Measurements from ENCODE around the gene CTNNBIP1.

Gene CTNNBIP1

DNA sequence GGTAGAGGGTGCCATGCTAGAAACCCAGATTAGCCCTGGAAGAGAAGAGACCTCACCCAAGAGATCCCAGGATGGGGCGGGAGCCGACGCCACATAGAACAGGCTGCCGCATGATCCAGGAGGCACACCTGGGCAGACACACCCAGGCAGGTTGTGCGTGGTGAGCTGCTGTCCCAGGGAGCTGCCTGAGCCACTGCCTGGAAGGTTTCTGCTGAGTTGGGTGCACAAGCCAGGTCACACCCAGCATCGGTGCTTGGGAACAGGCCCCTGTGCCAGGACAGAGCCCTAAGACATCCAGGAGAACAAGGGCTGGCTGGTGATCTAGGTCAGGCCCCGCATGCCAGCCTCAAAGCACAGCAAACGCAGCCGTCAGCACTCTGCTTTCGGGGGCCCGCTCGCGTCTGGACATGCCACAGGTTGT lies 40.2 kb downstream of the CTNNBIP1 start:
- no peaks in the 10 kb centered on the region; the same call in 1 of the 2 replicates for H3K4me1 ChIP-seq (ENCODE audit: control insufficient read depth, insufficient read depth, low read length)
- no peaks in the 10 kb centered on the region; the same call in 1 of the 2 replicates for H3K36me3 ChIP-seq (ENCODE audit: control insufficient read depth, insufficient read depth, low read length)
- no CpG with 5 or more reads among the region's 13 CpGs for WGBS (ENCODE audit: insufficient coverage, insufficient read length)

DNA sequence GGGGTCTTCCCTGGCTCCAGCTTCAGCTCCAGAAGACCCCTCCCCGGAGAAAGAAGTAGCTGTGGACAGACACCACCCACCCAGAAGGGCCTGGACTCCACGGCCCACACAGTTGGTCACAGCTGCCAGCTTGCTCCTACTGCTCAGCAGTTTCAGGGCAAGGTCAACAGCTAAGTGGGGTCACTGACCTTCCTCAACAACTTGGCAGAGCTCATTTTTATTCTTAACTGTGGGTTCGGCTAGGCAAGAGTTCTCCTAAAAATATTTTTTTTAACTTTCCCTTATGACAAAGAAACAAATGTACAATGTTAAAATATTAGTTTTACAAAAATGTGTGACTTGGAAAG lies 41.9 kb downstream of the CTNNBIP1 start:
- Histone ChIP-seq H3K27me3 (ENCODE audit: control insufficient read depth, insufficient read depth, low read length) (no peaks in the 10 kb centered on the region), H3K27ac (ENCODE audit: low read length) (no peak overlapping the region), H3K36me3 (ENCODE audit: control insufficient read depth, insufficient read depth, low read length) (no peaks in the 10 kb centered on the region; the same call in 1 of the 2 replicates), H3K4me3 (ENCODE audit: low read length) (no peak overlapping the region), H3K4me1 (ENCODE audit: control insufficient read depth, insufficient read depth, low read length) (no peaks in the 10 kb centered on the region; the same call in 1 of the 2 replicates), H3K9me3 (ENCODE audit: control insufficient read depth, insufficient read depth, low read length) (no peaks in the 10 kb centered on the region)
- no CpG with 5 or more reads among the region's 3 CpGs for WGBS (ENCODE audit: insufficient coverage, insufficient read length)
- DNase-seq (ENCODE audit: low read depth, low spot score): no peak

More for the DNA sequence above, 40.2 kb downstream of the CTNNBIP1 start:
- H3K27ac ChIP-seq (ENCODE audit: low read length): no peak overlapping the region
- H3K9me3 ChIP-seq (ENCODE audit: control insufficient read depth, insufficient read depth, low read length): no peaks in the 10 kb centered on the region
- H3K27me3 ChIP-seq (ENCODE audit: control insufficient read depth, insufficient read depth, low read length): no peaks in the 10 kb centered on the region
- no peak for DNase-seq (ENCODE audit: low read depth, low spot score)
- no peak overlapping the region for H3K4me3 ChIP-seq (ENCODE audit: low read length)

DNA sequence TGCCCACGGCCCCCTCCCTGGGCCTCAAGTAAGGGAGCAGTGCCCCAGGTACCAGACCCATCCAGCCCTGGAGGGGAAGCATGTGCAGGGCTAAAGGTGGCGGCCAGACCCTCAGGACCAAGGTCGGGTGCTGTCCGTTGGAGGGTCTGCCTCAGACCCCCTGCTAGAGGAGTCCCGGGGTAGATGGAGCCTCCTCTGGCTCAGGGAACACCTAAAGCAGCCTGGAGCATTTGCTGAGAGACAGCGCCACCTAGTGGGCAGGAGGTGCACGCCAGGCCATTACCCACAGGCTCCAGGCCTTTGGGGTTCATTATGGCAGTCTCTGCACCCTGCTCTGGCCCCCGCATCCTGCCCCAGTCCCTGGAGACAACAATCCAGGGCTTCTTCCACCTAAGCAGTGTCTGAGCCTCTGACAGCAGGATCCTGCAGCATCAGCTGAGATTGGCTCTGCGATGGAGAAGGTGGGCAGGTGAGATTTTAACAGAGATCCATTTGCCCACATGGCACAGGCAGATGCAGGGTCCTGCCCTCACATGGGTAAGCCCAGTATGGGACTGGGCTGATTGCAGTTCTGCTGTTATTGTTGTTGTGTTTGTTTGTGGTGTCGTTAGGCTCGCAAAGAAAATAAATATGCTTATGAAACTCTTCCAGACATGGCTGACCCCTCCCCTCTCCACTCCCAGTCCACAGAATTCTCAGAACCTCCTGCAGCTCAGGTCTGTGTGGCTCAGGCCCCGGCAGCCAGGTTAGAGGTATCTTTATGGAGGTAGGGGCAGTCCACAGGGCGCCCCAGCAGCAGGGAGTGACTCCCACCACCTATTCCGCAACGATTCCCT lies 42.4 kb downstream of the CTNNBIP1 start:
- H3K36me3 ChIP-seq (ENCODE audit: control insufficient read depth, insufficient read depth, low read length): no peaks in the 10 kb centered on the region; the same call in 1 of the 2 replicates
- H3K27ac ChIP-seq (ENCODE audit: low read length): no peak overlapping the region
- WGBS (ENCODE audit: insufficient coverage, insufficient read length): no CpG with 5 or more reads among the region's 15 CpGs

GRCh38 chr1:9866836-9867235 lies 43.2 kb downstream of the CTNNBIP1 start:
- WGBS (ENCODE audit: insufficient coverage, insufficient read length): no CpG with 5 or more reads among the region's 6 CpGs

More for the DNA sequence above, 42.4 kb downstream of the CTNNBIP1 start:
- Histone ChIP-seq H3K4me1 (ENCODE audit: control insufficient read depth, insufficient read depth, low read length) (no peaks in the 10 kb centered on the region; the same call in 1 of the 2 replicates), H3K9me3 (ENCODE audit: control insufficient read depth, insufficient read depth, low read length) (no peaks in the 10 kb centered on the region), H3K4me3 (ENCODE audit: low read length) (no peak overlapping the region), H3K27me3 (ENCODE audit: control insufficient read depth, insufficient read depth, low read length) (no peaks in the 10 kb centered on the region)
- DNase-seq (ENCODE audit: low read depth, low spot score): peak; percentile 73

GRCh38 chr1:9865724-9866123 lies 44.3 kb downstream of the CTNNBIP1 start:
- WGBS (ENCODE audit: insufficient coverage, insufficient read length): no CpG with 5 or more reads among the region's 2 CpGs
- Histone ChIP-seq H3K27ac (ENCODE audit: low read length) (no peak overlapping the region), H3K9me3 (ENCODE audit: control insufficient read depth, insufficient read depth, low read length) (no peaks in the 10 kb centered on the region), H3K4me1 (ENCODE audit: control insufficient read depth, insufficient read depth, low read length) (no peaks in the 10 kb centered on the region; the same call in 1 of the 2 replicates), H3K36me3 (ENCODE audit: control insufficient read depth, insufficient read depth, low read length) (no peaks in the 10 kb centered on the region), H3K27me3 (ENCODE audit: control insufficient read depth, insufficient read depth, low read length) (no peaks in the 10 kb centered on the region), H3K4me3 (ENCODE audit: low read length) (no peak overlapping the region)
- DNase-seq (ENCODE audit: low read depth, low spot score): no peak

More at GRCh38 chr1:9866836-9867235, 43.2 kb downstream of the CTNNBIP1 start:
- Histone ChIP-seq H3K4me1 (ENCODE audit: control insufficient read depth, insufficient read depth, low read length) (no peaks in the 10 kb centered on the region; the same call in 1 of the 2 replicates), H3K9me3 (ENCODE audit: control insufficient read depth, insufficient read depth, low read length) (no peaks in the 10 kb centered on the region), H3K4me3 (ENCODE audit: low read length) (no peak overlapping the region), H3K27ac (ENCODE audit: low read length) (no peak overlapping the region), H3K27me3 (ENCODE audit: control insufficient read depth, insufficient read depth, low read length) (no peaks in the 10 kb centered on the region), H3K36me3 (ENCODE audit: control insufficient read depth, insufficient read depth, low read length) (no peaks in the 10 kb centered on the region; the same call in 1 of the 2 replicates)
- DNase-seq (ENCODE audit: low read depth, low spot score): no peak

- Histone ChIP-seq H3K4me3 (ENCODE audit: low read length) (no peak overlapping the region), H3K27me3 (ENCODE audit: control insufficient read depth, insufficient read depth, low read length) (no peaks in the 10 kb centered on the region), H3K4me1 (ENCODE audit: control insufficient read depth, insufficient read depth, low read length) (peaks cover 4% of the 10 kb centered on the region), H3K36me3 (ENCODE audit: control insufficient read depth, insufficient read depth, low read length) (no peaks in the 10 kb centered on the region), H3K9me3 (ENCODE audit: control insufficient read depth, insufficient read depth, low read length) (no peaks in the 10 kb centered on the region), H3K27ac (ENCODE audit: low read length) (no peak overlapping the region)
- WGBS (ENCODE audit: insufficient coverage, insufficient read length): no CpG with 5 or more reads among the region's 10 CpGs
- DNase-seq (ENCODE audit: low read depth, low spot score): no peak
These were observed 46.7 kb downstream of the CTNNBIP1 start for GRCh38 chr1:9863371-9863770.

DNA sequence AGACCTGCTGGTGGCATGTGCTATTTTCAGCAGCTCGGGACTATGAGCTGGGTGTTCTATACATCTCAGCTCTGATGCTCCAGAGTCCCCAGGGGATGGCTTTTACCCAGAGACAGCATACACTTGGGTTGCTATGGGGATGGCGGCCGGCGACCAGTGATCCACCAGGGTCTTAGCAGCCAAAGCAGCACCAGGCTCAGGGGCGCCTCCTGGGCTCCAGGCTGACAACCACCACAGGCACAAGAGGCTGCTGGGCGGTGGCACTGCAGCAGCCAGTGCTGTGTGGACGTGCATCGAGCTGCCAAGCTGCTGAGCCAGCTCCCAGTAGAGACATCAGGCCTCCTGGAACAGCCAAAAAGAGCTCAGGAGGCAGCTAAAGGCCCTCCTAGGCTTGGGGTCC lies 48.7 kb downstream of the CTNNBIP1 start:
- DNase-seq (ENCODE audit: low read depth, low spot score): no peak
- no peaks in the 10 kb centered on the region for H3K27me3 ChIP-seq (ENCODE audit: control insufficient read depth, insufficient read depth, low read length)
- WGBS (ENCODE audit: insufficient coverage, insufficient read length): no CpG with 5 or more reads among the region's 8 CpGs
- H3K36me3 ChIP-seq (ENCODE audit: control insufficient read depth, insufficient read depth, low read length): no peaks in the 10 kb centered on the region
- H3K4me3 ChIP-seq (ENCODE audit: low read length): no peak overlapping the region
- peaks cover 4% of the 10 kb centered on the region for H3K4me1 ChIP-seq (ENCODE audit: control insufficient read depth, insufficient read depth, low read length)
- H3K9me3 ChIP-seq (ENCODE audit: control insufficient read depth, insufficient read depth, low read length): no peaks in the 10 kb centered on the region
- no peak overlapping the region for H3K27ac ChIP-seq (ENCODE audit: low read length)

GRCh38 chr1:9860887-9861286 lies 49.2 kb downstream of the CTNNBIP1 start:
- peaks cover 4% of the 10 kb centered on the region for H3K4me1 ChIP-seq (ENCODE audit: control insufficient read depth, insufficient read depth, low read length)
- H3K9me3 ChIP-seq (ENCODE audit: control insufficient read depth, insufficient read depth, low read length): no peaks in the 10 kb centered on the region
- WGBS (ENCODE audit: insufficient coverage, insufficient read length): no CpG with 5 or more reads among the region's 5 CpGs
- no peaks in the 10 kb centered on the region for H3K36me3 ChIP-seq (ENCODE audit: control insufficient read depth, insufficient read depth, low read length)
- no peaks in the 10 kb centered on the region for H3K27me3 ChIP-seq (ENCODE audit: control insufficient read depth, insufficient read depth, low read length)
- H3K27ac ChIP-seq (ENCODE audit: low read length): no peak overlapping the region
- H3K4me3 ChIP-seq (ENCODE audit: low read length): no peak overlapping the region
- DNase-seq (ENCODE audit: low read depth, low spot score): no peak

GRCh38 chr1:9859281-9860014 lies 50.6 kb downstream of the CTNNBIP1 start:
- H3K4me1 ChIP-seq (ENCODE audit: control insufficient read depth, insufficient read depth, low read length): peaks cover 4% of the 10 kb centered on the region; the same call in 1 of the 2 replicates
- no peaks in the 10 kb centered on the region for H3K36me3 ChIP-seq (ENCODE audit: control insufficient read depth, insufficient read depth, low read length)
- H3K4me3 ChIP-seq (ENCODE audit: low read length): no peak overlapping the region
- no peak overlapping the region for H3K27ac ChIP-seq (ENCODE audit: low read length)
- no CpG with 5 or more reads among the region's 5 CpGs for WGBS (ENCODE audit: insufficient coverage, insufficient read length)
- no peak for DNase-seq (ENCODE audit: low read depth, low spot score)
- no peaks in the 10 kb centered on the region for H3K9me3 ChIP-seq (ENCODE audit: control insufficient read depth, insufficient read depth, low read length)
- H3K27me3 ChIP-seq (ENCODE audit: control insufficient read depth, insufficient read depth, low read length): no peaks in the 10 kb centered on the region

DNA sequence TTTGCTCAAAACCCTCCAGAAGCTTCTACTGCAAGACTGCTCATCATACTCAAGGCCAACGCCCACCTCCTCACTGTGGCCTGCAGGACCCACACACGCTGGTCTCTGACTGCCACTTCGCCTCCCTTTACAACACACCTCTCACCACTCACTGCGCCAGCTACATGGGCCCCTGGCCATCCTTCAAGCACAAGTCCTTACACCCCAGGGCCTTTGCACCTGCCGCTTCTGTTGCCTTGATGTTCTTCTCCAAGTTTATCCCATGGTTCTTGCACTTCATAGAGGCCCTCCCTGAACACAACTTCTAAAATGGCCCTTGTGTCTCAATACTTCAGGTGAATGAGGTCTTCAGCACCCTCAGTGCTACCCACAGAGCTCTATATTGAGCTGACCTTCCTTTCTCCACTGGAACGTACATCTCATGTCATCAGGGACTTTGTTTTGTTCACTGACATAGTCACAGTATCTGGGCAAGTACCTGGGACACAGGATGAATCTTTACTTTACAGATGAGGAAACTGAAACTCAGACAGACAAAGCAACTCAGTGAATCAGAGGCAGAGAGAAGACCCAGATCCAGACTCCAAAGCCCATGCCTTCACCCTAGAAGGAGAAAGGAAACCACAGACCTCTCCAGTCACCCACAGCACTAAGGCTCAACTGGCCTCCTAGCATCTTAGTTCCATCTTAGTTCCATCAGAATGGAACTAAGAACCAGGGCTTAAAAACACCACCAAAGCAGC lies 51.6 kb downstream of the CTNNBIP1 start:
- no CpG with 5 or more reads among the region's 6 CpGs for WGBS (ENCODE audit: insufficient coverage, insufficient read length)
- H3K27me3 ChIP-seq (ENCODE audit: control insufficient read depth, insufficient read depth, low read length): no peaks in the 10 kb centered on the region
- no peak overlapping the region for H3K4me3 ChIP-seq (ENCODE audit: low read length)
- H3K36me3 ChIP-seq (ENCODE audit: control insufficient read depth, insufficient read depth, low read length): no peaks in the 10 kb centered on the region
- no peaks in the 10 kb centered on the region for H3K9me3 ChIP-seq (ENCODE audit: control insufficient read depth, insufficient read depth, low read length)
- peaks cover 4% of the 10 kb centered on the region; the same call in 1 of the 2 replicates for H3K4me1 ChIP-seq (ENCODE audit: control insufficient read depth, insufficient read depth, low read length)
- no peak overlapping the region for H3K27ac ChIP-seq (ENCODE audit: low read length)
- DNase-seq (ENCODE audit: low read depth, low spot score): no peak

All from iPS DF 6.9 (cell line).